Measurements from ENCODE around the gene CDC42.

CDC42 gene

DNA sequence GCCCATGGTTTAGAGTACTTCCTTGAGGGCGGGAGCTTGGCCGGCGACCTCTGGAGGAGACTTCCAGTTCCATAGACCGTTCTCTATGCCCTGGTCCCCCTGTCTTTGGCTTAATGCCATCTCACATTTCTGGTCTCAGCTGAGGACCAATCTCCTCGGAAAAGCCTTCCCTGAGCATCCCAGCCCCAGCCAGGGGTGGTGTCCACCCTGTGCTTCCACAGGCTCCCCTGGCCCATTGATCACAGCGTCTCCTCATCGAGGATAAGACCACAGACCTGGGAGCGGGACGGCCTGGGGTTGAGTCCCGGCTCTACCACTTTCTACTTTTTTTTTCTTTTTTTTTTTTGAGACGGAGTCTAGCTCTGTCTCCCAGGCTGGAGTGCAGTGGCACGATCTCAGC, 75.9 kb downstream of the CDC42 start:
- DNase-seq (ENCODE audit: low read depth in 2 of 2) = no peak

GRCh38 chr1:22129501-22130117, 77.1 kb downstream of the CDC42 start:
- DNase-seq (ENCODE audit: low read depth in 2 of 2) = no peak

GRCh38 chr1:22131062-22131461, 78.6 kb downstream of the CDC42 start:
- no peak for DNase-seq (ENCODE audit: low read depth in 2 of 2)

- peak; percentile 13 to 47 for DNase-seq (ENCODE audit: low read depth in 2 of 2)
These were observed 79.5 kb downstream of the CDC42 start for GRCh38 chr1:22131875-22132486.

DNA sequence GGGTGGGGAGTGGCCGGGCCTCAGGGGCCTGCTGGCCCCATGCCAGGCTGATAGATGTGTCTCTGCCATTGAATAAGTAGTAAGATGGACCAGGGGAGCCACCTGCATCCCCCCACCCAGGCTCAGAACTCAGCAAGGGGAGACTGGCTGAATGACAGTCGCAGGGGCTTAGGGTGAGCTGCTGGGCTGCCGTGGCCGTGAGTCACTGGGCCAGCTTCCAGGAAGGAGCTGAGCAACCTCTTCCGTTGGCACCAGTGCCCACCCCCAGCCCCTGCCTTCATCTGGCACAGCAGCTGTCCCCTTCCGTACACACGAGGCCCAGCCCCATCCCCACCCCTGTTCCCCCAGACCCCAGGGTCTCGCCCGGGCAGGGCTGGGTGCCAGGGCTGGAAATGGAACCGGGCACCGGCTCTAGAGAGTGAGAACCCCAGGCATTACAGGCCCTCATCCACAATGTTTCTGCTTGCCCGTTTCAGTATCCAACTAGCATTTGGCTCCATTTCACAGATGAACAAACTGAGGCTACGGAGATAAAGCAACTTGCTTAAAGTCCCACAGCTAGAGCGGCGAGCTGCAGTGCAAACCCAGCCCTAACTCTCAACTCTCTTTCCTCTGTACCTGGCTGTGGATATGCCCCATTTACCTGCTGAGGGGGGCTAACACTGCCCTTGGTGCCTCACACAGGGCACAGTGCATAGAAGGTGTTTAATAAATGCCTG, 80.2 kb downstream of the CDC42 start:
- DNase-seq (ENCODE audit: low read depth in 2 of 2) = no peak

GRCh38 chr1:22133247-22133930, 80.9 kb downstream of the CDC42 start:
- DNase-seq (ENCODE audit: low read depth in 2 of 2) = no peak

DNA sequence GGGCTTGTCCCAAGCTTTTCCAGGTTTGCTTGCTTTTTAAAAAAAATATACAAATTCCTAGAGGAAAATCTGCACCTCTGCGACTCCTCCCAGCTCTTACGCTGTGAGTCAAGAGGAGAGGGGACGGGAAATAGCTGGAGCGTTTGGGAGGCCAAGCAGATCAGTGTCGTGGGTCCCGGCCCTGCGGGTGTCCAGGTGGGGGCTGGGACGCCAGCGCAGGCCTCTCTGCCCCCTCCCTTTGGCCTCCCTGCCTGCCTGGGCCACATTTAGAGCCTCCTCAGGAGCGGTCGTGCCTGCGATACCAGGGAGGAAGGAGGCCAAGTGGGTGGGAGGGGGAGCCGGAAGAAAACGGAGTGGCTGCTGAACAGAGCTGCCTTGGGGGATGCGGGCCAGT, 81.4 kb downstream of the CDC42 start:
- DNase-seq (ENCODE audit: low read depth in 2 of 2) = no peak

- no peak for DNase-seq (ENCODE audit: low read depth in 2 of 2)
These were observed 84.7 kb downstream of the CDC42 start for GRCh38 chr1:22137004-22137720.

DNA sequence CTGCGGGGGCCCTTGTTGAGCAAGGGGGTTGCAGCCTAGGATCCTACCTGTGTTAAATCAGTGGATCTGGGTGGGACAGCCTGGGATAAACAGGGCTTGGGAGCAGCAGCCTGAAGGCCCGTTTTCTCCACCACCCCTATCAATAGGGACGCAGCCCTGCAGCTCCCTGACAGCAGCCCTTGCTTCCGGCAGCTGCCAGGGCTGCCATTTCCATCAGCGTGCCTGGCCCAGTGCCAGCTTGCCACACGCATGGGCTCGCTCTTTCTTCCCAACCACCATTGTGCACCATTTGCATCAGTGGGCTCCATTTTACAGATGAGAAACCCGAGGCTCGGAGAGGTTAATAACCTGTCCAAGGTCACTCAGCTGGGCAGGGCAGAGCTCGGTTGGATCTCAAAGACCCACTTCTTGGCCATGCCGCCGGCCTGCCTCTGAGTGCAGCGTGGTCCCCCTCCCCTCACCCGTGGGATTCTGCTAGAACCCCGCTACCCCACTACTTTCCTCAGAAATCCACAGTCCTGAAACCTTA, 86.6 kb downstream of the CDC42 start:
- no peak for DNase-seq (ENCODE audit: low read depth in 2 of 2)

DNA sequence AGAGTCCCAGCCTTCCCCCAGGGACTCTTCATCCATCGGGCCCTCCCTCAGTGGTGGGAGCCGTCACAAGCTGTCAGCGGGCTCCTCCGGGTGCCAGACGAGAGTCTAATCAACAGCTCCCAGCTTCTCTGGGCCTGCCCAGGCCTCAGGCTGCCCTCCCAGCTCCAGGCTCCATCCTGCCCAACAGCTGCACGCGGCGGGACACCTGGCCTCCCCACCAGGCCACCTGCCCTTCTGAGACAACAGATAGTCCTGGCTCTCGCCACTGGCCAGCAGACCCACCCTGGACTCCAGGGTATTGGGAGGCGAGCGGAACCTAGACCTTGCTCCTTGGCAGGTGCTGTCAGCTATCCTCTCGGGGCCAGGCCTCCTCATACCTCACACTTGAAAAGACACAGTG, 87.3 kb downstream of the CDC42 start:
- DNase-seq (ENCODE audit: low read depth in 2 of 2) = no peak

Measured in activated CD4-positive, alpha-beta T cell treated with anti-CD3 and anti-CD28 coated beads for 24 hours (primary cell).